GM19239 (cell line): ENCODE measurements around the gene SERPINB10.
A peak's percentile ranks its signal among the peaks of the same experiment; 100 is the strongest.
"Not testable (repeated sequence)": the region's sequence is repeated elsewhere in the genome, so short reads cannot be mapped to it uniquely, and the experiment has no call there.

Experiments
- DNase-seq: peaks from one replicate; pipeline ENCODE4 v3.0.0; 2011; ENCODE audit warnings: low spot score; ENCODE audit not compliant: insufficient read length
- FAIRE-seq: peaks from 2 replicates; lab custom pipeline; 2011; peaks lifted over from hg19 to GRCh38; lab: Jason Lieb, UNC

SERPINB10 gene

DNA sequence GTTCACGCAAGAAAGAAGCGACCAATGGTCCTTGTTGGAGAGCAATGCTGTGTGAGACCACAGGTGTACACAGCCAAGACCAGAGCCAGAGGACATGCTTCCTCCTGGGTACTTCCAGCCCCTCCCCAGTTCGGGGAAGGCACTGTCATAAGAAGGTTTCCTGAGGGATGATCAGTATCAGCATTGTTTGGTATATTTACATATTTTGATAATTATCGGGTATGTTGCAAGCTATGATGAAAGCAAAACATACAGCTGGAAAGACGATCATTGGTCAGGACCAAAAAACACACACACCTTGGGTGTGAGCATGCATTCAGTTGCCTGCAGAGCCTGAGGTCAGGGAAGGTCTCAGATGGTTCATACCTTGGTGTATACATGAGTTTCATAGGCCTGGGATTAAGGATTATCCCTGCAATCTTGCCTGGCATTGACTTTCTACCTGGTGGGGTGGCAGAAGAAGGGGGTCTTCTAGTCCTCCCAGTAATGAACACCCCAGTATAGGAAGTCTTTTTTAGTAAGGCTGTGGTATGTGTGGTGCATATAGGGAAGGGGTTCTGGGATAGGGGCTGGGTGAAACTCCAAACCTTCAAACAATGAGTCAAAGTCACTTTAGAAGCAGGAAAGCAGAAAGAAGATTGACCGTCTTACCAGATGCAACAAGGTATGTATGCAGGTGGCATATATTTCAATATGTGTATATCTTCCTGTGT lies 17.4 kb upstream of the SERPINB10 start:
- peak; percentile 37 for FAIRE-seq
- no peak for DNase-seq

DNA sequence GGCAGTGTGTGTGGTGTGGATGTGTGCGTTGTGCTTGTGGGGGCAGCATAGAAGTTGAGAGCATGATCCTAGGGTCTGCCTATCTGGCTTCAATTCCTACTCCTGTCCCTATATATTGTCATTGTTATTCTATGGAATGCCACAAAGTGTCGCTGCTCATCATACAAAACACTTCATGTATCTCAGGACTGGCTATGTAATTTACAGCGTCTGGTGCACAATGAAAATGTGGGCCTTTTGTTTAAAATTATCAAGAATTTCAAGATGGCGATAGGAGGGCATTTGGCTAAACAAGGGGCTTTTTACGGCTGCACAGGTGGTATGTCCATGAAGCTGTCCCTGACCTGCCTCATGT lies 16.8 kb upstream of the SERPINB10 start:
- DNase-seq = no peak
- FAIRE-seq = no peak

DNA sequence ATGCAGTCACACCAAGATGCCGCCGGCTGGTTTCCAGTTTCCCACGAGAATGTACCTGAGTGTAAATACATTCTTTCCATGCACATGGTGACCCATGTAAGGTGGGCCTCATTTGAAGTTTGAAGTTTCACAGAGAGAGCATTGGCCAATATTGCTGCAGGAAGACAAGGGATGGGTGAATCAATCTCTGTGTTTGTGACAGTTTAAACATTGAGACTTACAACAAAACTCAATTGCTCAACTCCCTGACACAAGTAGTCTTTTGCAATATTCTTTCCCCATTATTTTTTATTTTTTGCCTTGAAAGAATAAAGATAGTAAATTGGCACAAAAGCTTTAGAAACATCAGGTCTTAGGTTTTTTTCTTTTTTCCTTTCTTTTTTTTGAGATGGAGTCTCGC lies 15.2 kb upstream of the SERPINB10 start:
- DNase-seq (no peak), FAIRE-seq (no peak)

DNA sequence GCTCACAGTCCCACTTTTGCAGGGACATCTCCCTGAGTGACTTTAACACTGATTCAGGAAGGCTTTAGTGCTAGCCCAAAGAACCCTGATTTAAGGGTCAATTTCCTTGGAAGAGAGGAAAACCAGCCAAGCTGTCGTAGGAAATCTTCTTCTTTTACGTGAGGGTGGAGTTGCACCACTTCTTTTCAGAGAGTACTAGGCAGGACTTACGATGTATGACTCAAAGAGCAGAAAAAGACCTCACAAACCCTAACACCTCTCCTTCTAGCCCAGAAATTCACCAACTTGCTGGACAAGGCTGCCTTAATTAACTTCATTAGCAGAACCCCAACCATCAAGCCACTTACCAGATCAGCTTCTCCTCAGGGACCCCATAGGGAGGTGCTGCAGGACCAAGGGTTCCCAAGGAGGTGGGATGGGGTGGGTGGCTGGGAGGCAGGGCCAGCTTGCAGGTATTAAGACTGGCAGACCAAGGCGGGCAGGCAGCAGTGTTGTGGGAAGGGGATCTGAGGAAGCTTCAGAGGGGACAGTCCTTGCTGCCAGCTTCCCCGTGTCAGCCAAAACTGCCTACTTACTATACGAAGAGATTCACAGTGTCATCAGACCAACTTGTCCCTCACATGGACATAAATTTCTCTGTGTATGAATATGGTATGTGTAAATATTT lies 13.5 kb upstream of the SERPINB10 start:
- FAIRE-seq = no peak
- no peak for DNase-seq

DNA sequence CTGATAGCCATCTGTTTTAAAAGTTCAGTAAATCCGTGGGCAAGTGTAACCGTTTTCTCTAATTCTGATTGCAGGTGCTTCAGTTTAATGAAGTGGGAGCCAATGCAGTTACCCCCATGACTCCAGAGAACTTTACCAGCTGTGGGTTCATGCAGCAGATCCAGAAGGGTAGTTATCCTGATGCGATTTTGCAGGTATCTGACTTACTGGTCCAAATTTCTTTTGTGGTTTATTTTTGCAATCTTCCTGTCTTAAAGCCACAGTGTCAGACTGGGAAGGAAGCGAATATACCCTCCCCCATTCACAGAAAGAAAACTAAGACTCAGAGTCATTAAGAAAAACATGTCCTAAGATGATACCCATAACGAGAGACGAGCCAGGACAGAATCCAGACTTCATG lies 12.6 kb upstream of the SERPINB10 start:
- no peak for FAIRE-seq
- no peak for DNase-seq

DNA sequence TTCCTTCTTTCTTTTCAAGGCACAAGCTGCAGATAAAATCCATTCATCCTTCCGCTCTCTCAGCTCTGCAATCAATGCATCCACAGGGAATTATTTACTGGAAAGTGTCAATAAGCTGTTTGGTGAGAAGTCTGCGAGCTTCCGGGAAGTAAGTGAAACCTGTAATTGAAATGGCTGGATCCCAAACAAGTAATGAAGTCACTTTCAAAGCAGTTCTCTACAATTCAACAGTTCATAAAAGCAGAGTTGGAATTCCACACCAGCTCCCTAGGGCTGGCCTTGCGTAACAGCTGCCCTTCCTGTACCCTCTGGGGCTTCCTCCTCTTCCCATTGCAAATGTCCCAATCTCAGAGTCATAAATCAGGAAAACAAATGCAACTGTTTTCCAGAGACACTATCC lies 10.7 kb upstream of the SERPINB10 start:
- FAIRE-seq (no peak), DNase-seq (no peak)

DNA sequence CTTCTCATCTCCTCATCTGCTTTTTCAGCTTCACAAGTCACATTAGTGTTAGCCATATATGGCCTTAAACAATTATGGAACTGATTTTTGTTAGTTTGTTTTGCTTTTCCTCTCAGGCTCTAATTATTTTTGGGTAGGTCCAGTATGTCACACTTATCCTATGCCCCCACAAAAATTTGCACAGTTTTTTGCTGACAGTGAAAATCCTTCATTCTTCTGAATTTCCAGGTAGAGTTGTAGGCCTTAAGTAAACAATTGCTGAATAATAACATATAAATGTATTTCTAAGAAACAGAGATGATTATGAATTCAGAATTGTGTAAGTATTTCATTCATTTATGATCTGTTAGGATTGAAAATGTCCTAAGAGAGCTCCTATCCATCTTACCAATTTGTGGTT lies 8.6 kb upstream of the SERPINB10 start:
- no peak for FAIRE-seq

DNA sequence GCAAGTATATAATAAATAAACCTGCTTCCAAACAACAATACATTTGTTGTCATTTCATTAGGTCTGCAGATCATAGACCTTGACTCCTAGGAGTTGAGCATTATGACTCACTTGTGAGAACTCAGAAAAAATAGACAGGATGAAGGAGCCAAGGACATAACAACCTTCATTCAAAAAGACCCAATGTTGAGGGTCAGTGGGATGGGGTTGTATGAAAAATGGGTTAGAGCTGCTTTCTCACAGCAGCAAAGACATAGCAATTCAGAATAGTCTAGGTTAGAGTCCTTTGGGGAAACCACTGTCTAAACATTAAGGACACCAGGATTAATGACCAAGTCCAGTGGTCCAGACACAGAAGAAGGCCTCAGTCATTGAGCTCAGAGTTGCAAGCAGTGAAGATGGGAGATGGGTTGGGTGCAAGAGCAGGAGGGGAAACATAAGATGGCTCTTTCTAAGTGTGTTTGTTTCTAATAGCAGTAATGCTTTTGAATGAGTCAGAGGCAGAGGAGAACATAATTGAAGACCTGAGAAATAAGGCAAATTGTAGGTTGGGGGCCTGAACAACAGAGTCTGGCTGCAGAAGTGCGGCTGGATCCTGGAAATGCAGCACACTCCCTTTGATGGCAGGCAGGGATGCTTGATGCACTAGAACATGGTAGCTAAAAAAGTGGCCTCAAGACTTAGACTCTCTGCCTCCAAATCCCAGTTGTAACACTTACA lies 3.7 kb upstream of the SERPINB10 start:
- DNase-seq (no peak), FAIRE-seq (no peak)

More for the DNA sequence above, 8.6 kb upstream of the SERPINB10 start:
- no peak for DNase-seq

DNA sequence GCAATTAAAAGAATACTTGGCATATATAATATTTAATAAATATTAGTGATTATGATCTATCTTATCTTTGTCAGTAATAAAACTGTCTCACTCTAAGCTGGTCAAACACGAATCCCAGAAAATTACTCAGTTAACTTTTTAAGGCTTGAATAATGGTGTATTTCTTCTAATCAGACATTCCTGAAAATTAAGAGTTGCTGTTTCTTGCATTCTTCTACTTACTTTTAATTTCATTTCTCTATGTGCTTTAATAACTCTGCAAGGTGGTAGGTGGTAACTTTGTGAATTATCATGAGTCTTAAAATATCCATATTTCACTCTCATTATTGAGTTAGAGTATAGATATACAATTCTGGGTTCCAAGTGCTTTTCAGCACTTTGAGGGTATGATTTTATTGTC lies 3.1 kb upstream of the SERPINB10 start:
- no peak for DNase-seq
- FAIRE-seq = no peak

DNA sequence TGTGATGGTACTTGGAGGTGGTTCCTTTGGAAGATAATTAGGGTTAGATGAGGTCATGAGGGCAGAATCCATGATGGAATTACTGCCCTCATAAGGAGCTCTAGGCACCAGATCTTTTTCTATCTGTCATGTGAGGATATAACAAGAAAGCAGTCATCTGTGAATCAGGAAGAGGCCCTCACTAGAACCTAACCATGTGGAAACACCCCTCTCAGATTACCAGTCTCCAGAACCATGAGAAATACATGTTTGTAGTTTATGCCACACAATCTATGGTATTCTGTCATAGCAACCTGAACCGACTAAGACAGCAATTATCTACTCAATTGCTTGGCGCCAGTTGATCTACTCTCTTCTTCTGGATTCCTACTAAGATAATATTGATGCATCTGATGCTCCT lies 2.4 kb upstream of the SERPINB10 start:
- DNase-seq (no peak), FAIRE-seq (peak; percentile 64)

DNA sequence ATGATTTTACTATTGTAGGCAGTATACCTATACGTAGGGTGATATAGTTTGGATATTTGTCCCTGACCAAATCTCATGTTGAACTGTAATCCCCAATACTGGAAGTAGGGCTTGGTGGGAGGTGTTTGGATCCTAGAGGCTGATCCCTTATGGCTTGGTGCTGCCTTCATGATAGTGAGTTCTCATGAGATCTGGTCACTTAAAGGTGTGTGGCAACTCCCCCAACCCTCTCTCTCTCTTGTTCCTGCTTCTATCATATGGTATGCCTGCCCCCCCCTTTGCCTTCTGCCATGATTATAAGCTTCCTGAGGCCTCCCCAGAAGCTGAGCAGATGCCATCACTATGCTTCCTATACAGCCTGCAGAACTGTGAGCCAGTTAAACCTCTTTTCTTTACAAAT lies 1.7 kb upstream of the SERPINB10 start:
- FAIRE-seq = peak; percentile 18
- no peak for DNase-seq

DNA sequence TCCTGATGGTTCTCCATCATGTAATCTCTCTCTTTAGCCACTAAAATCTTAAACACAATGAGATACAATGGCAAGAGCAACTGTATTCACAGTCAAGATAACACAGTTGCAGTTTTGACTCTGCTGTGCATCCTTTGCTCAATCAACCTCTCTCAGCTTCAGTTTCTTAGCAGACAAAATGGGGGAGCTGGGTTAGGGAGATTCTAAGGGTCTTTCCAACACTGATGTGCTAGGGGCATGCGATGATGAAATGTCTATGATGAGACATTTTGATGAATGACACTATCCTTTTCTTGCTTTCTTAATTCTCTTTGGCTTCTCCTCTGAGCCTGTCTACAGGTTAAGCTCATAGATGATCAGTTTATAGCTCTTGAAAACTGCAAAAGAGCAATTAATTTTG lies 1.1 kb downstream of the SERPINB10 start:
- FAIRE-seq (no peak), DNase-seq (no peak)

DNA sequence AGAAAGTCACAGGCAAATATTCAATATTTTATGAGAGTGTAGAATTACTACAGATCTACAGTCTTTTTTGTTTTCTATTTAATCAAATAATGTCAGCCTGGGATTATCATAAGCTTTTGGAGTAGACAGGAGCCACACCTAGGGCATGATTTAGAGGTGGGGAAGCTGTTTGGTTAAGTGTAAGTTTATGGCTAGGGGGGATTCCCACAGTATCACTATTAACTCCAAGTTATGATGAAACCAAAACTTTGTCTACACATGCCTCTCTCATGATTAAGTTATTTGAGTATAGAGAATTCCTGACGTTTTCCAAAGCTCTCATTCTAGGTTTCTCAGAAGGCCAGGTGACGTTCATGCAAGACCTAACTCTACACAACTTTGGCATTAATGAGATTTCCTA lies 2.1 kb downstream of the SERPINB10 start:
- DNase-seq = no peak
- FAIRE-seq = peak; percentile 73

DNA sequence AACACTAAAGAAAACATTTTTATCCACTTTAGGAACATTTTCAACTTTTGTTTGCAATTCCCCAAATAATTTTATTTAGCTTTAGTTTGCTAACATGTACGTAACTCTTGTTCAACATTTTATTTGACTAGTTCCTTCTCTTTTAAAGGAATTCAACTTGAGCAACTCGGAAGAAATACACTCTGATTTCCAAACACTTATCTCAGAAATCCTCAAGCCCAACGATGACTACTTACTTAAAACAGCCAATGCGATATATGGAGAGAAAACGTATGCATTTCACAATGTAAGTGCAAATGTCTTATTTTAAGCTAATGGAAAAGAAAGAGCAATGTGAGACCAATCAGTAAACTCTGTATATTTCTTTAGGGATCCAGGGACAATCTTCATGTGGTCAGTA lies 10.1 kb downstream of the SERPINB10 start:
- FAIRE-seq (no peak), DNase-seq (no peak)

DNA sequence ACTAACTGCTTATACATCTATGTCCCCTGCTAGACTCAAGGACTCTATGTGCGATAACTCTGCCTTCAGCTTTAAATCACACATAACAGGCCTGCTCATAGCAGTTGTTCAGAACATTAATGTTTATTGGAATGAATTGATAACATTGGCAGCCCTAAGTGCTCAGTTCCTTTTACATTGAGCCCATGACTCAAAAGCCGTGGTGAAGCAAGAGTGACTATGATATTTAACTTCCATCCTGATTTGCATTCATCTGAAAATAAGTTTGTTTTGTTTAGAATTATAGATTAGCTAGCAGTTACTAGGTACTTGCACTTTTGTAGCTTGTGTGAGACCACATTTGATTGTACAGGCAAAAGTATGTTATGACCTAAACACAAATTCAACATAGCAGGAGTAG lies 14.3 kb downstream of the SERPINB10 start:
- DNase-seq (no peak), FAIRE-seq (no peak)

DNA sequence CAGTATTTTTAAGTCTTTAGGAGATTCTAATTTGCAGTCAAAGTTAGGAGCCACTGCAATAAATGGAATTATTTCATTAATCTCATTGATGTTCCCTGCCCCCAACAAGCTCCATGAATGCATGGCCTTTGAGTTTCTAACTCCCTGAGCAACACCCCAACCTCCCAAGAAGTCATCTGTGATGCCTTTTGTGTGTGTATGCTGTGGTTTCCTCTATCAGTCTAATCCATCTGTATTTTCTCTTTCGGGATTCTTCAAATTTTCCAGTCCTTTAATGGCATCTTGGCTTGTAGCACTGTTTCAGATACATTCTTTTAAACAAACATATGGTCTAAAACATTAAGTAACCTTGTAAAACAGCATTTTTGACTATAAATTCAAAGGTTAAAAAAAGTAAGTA lies 16.8 kb downstream of the SERPINB10 start:
- FAIRE-seq (no peak), DNase-seq (no peak)

DNA sequence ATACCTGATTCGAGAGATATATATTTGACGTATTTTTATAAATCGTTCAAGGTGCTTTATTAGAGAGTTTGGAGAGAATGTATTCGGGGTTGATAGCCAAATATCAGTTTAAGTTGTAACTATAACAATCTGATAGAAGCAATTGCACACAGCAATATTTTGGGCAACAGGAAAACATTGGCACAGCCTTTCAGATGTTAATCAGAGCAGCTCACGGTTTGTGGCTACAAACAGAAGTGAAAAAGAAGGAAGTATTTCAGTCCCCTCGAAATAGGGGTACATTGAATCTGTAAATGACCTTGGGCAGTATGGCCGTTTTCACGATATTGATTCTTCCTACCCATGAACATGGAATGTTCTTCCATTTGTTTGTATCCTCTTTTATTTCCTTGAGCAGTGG lies 20.6 kb downstream of the SERPINB10 start:
- FAIRE-seq = no peak

DNA sequence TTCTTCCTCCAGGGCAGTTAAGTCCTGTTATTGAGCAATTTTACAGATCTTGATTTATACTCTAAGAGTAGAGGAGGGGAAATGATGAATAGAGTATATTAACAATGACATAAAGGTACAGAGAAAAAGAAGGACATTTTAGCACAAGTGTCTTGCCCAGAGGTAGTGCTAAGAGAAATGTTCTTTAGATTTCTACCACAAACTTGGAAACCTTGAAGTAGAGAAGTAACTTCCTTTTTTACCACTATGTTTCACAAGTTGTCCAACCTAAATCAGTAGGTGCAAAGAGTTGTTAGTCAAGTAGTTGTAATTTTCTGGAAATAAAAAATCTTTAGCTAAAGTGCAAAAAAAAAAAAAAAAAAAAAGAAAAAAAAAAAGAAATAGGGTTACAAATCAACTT lies 21.6 kb downstream of the SERPINB10 start:
- DNase-seq = not testable (repeated sequence)
- FAIRE-seq = peak; percentile 48

More for the DNA sequence above, 20.6 kb downstream of the SERPINB10 start:
- no peak for DNase-seq

DNA sequence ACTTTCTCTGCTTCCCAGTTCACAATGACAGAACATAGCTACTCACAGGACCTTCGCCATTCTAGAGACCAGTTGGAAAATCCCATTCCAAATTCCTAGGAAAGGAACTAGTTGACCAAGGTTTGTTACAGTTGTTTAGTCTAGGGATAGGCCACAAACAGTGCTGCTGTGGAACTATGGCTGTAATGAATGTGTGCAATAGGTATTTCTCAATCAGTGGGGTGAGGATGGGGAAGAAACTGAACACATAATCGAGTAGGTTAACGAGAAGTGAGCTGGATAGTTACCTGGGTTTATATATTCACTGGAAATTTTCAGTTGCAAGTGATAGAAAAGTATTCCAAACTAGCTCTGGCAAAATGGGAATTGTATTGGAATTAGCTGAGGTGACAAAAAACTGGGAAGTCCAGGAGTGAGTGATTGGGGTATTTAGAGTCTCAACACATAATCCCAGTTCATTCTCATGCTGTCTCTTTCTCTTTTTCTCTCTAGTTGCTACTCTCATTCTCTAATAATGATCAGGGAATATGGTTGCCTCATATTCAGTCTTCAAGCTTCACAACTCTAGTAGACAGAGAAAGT lies 23.1 kb downstream of the SERPINB10 start:
- no peak for DNase-seq
- no peak for FAIRE-seq

DNA sequence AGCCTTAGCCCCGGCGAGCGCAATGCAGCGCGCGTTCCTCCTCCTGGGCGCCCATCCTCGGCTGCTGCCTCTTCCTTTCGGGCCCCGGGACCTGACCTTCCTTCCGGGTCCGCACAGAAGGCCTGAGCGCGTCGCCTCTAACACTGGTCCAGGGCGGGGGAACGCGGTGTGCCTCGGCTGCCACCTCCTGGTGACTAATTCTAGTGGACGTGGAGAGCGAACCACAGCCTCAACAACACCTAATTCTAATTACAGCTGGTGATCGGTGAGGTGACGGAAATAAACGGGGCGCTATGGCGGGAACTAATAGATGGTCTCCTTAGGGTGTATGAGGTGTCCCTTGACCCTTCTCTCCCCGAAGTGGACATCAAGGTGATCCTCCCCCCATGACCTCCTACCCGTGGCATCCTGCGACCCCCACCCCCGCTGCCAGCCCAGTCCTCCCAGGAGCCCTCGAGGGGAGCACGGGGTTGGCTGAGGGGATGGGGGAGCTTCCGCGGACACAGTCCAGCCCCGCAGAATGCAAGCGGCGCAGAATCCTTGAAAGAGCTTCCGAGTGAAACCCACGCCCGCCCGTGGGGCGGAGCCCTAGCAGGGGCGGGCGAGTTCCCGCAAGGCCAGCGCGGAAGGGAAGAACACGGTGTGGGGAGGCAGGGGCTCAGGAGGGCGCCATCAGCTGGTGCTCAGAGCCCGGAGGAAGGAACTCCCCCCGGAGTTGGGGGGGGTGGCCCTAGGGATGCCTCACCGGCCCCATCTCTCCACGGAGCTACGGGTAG lies 28.6 kb downstream of the SERPINB10 start:
- DNase-seq = peak; percentile 62

More for the DNA sequence above, 28.6 kb downstream of the SERPINB10 start:
- peak; percentile 98 for FAIRE-seq
